B cell (primary cell): ENCODE measurements around the gene RCSD1. TPM values are rescaled to one million over a fixed set of nuclear protein-coding genes. Genes with fewer than 3 reads are reported as not detected.

Experiments
- ATAC-seq: fragments of 200-7000 bp; cut with Tn5 transposase; one replicate; pipeline ENCODE4 v1.10.0; 2021; ENCODE audit warnings: low read depth, mild to moderate bottlenecking, moderate number of reproducible peaks, moderate library complexity
- CTCF ChIA-PET: fragments of 350-600 bp; sonication (Branson Sonifier 250); formaldehyde crosslinking; loops from one replicate; lab custom pipeline; 2021; ENCODE audit warnings: antibody characterized with exemption, inconsistent platforms; lab: Charles Lee
- POLR2A ChIA-PET: fragments of 350-600 bp; sonication (Branson Sonifier 250); formaldehyde crosslinking; loops from one replicate; lab custom pipeline; 2021; ENCODE audit warnings: antibody characterized with exemption; lab: Charles Lee
- DNase-seq: peaks from one replicate; pipeline ENCODE4 v3.0.0; 2013
- H2AFZ ChIP-seq: 2 replicates; pipeline ENCODE4 v1.6.1; 2012; ENCODE audit warnings: mild to moderate bottlenecking, low read depth, low read length; ENCODE audit not compliant: insufficient read depth, poor library complexity, severe bottlenecking
- H3K27ac ChIP-seq, 2 donors: 1 replicate in 1 of 2; 2 replicates in 1 of 2; pipeline ENCODE4 v1.5.1; 2012 to 2013; ENCODE audit warnings: low read length in 2 of 2, mild to moderate bottlenecking in 2 of 2, moderate library complexity in 1 of 2
- H3K27me3 ChIP-seq, 4 experiments: fragments of 200-600 bp in 1 of 4; sonication (generic) in 1 of 4; replicated peaks in 1 of 4; 1 replicate in 2 of 4; 2 replicates in 2 of 4; pipeline versions ENCODE4 v1.6.1 to v1.7.0; 2013 to 2016; ENCODE audit warnings: low read length in 3 of 4, mild to moderate bottlenecking in 2 of 4, mixed read lengths in 1 of 4, moderate library complexity in 1 of 4; ENCODE audit not compliant: insufficient read depth in 4 of 4, control insufficient read depth in 3 of 4; ENCODE audit errors: control extremely low read depth in 1 of 4
- H3K36me3 ChIP-seq, 2 experiments: replicated peaks in 1 of 2; 1 replicate in 1 of 2; 2 replicates in 1 of 2; pipeline versions ENCODE4 v1.6.1 to v1.7.1; 2013; ENCODE audit warnings: low read length in 1 of 2; ENCODE audit not compliant: insufficient read depth in 2 of 2, control insufficient read depth in 1 of 2; ENCODE audit errors: control extremely low read depth in 1 of 2, extremely low read depth in 1 of 2
- H3K4me1 ChIP-seq, 2 donors: fragments of 200-600 bp in 1 of 2; sonication (generic) in 1 of 2; 1 replicate in 1 of 2; 2 replicates in 1 of 2; pipeline versions ENCODE4 v1.5.1 to v1.6.1; 2013 to 2017; ENCODE audit warnings: low read length in 2 of 2; ENCODE audit not compliant: control insufficient read depth in 2 of 2, insufficient read depth in 2 of 2
- H3K4me2 ChIP-seq: replicated peaks from 2 replicates; pipeline ENCODE3; 2012; ENCODE audit warnings: mild to moderate bottlenecking, low read depth, low read length; ENCODE audit not compliant: poor library complexity, severe bottlenecking
- H3K4me3 ChIP-seq, 5 experiments: fragments of 200-600 bp in 1 of 5; sonication (generic) in 1 of 5; 1 replicate in 3 of 5; 2 replicates in 2 of 5; pipeline versions ENCODE4 v1.5.1 to v1.7.0; 2011 to 2016; ENCODE audit warnings: low read length in 4 of 5, mild to moderate bottlenecking in 4 of 5, low read depth in 2 of 5, control low read depth in 1 of 5, moderate library complexity in 1 of 5; ENCODE audit not compliant: insufficient read depth in 1 of 5; ENCODE audit errors: control extremely low read depth in 1 of 5, extremely low read depth in 1 of 5
- H3K79me2 ChIP-seq: fragments of 200-600 bp; sonication (generic); one replicate; pipeline ENCODE4 v1.6.0; 2016; ENCODE audit warnings: low read length; ENCODE audit not compliant: control insufficient read depth, insufficient read depth
- H3K9ac ChIP-seq: fragments of 200-600 bp; sonication (generic); 2 replicates; pipeline ENCODE4 v1.6.1; 2017; ENCODE audit warnings: mild to moderate bottlenecking, low read length, moderate library complexity
- H3K9me3 ChIP-seq, 3 donors: one replicate each; pipeline versions ENCODE4 v1.6.1 to v1.7.1; 2013; ENCODE audit warnings: low read length in 2 of 3; ENCODE audit not compliant: control insufficient read depth in 2 of 3, insufficient read depth in 1 of 3; ENCODE audit errors: control extremely low read depth in 1 of 3
- H4K20me1 ChIP-seq: 2 replicates; pipeline ENCODE4 v1.6.0; 2012; ENCODE audit warnings: mild to moderate bottlenecking, low read length; ENCODE audit not compliant: insufficient read depth, control insufficient read depth, poor library complexity, severe bottlenecking
- H3K27ac Mint-ChIP-seq: one replicate; pipeline ENCODE4 v1.8.0; 2021; ENCODE audit warnings: mixed read lengths
- H3K27me3 Mint-ChIP-seq: one replicate; pipeline ENCODE4 v1.8.0; 2021; ENCODE audit warnings: mixed read lengths
- H3K4me1 Mint-ChIP-seq: one replicate; pipeline ENCODE4 v1.8.0; 2021; ENCODE audit warnings: mixed read lengths
- H3K4me3 Mint-ChIP-seq: one replicate; pipeline ENCODE4 v1.8.0; 2021; ENCODE audit warnings: mixed read lengths
- H3K9me3 Mint-ChIP-seq: one replicate; pipeline ENCODE4 v1.8.0; 2022; ENCODE audit warnings: mixed read lengths; ENCODE audit not compliant: insufficient read depth
- EZH2 ChIP-seq: IDR thresholded peaks from 2 replicates; pipeline ENCODE4 v1.6.1; 2012; ENCODE audit warnings: borderline replicate concordance, low read depth, mild to moderate bottlenecking, moderate library complexity, low read length; ENCODE audit not compliant: insufficient read depth, poor library complexity, severe bottlenecking
- WGBS: methylation state at CpG from one replicate; pipeline ENCODE4 v1.1.5; 2013; ENCODE audit warnings: missing lambda C conversion rate; ENCODE audit not compliant: insufficient coverage; 5-methylcytosine and 5-hydroxymethylcytosine counted together
- intact Hi-C: fragments of 100-400 bp; cut with micrococcal nuclease; formaldehyde crosslinking; loops from one replicate; pipeline ENCODE4 v1.10.0; 2022
- polyA plus RNA-seq: library from polyadenylated mRNA; depleted of rRNA; stranded (reverse); fragments of >200 nt; gene quantifications from 2 replicates; pipeline ENCODE4 v1.2.3, GENCODE V29; 2012
- total RNA-seq, 2 donors: library from RNA; stranded (reverse); fragments of 120-200 nt in 1 of 2; gene quantifications; 1 replicate in 1 of 2; 2 replicates in 1 of 2; pipeline versions ENCODE4 v1.2.3 to v1.2.4, GENCODE V29; 2013 to 2022
- TF ChIP-seq, protein P1 (sequence below): fragments of 200-600 bp; IDR thresholded peaks from one replicate; pipeline ENCODE4 v1.8.0; 2022; ENCODE audit warnings: antibody characterized with exemption, mild to moderate bottlenecking

RCSD1 gene
- total and polyA plus RNA-seq, 2 donors (not counting 1 experiment from before 2014, with no cell fraction given) = 129 to 525 TPM

GRCh38 chr1:167592475-167592874 is 37.6 kb upstream of the RCSD1 start:
- no peak for TF ChIP-seq EZH2
- TF ChIP-seq, protein P1, sequence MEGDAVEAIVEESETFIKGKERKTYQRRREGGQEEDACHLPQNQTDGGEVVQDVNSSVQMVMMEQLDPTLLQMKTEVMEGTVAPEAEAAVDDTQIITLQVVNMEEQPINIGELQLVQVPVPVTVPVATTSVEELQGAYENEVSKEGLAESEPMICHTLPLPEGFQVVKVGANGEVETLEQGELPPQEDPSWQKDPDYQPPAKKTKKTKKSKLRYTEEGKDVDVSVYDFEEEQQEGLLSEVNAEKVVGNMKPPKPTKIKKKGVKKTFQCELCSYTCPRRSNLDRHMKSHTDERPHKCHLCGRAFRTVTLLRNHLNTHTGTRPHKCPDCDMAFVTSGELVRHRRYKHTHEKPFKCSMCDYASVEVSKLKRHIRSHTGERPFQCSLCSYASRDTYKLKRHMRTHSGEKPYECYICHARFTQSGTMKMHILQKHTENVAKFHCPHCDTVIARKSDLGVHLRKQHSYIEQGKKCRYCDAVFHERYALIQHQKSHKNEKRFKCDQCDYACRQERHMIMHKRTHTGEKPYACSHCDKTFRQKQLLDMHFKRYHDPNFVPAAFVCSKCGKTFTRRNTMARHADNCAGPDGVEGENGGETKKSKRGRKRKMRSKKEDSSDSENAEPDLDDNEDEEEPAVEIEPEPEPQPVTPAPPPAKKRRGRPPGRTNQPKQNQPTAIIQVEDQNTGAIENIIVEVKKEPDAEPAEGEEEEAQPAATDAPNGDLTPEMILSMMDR = no peak
- no peaks in the 10 kb centered on the region for H3K9me3 Mint-ChIP-seq
- H3K9ac ChIP-seq = no peak overlapping the region
- ChIA-PET CTCF (interaction anchor here (0.7 to 1.2 kb wide), 2 partner anchors 58 to 96 kb away, joined by 3 to 4 read pairs; no protein-coding TSS in a partner anchor), POLR2A (interaction anchor here (0.7 kb wide), 1 partner anchor 95 kb away, joined by 3 read pairs; no protein-coding TSS in a partner anchor)
- peaks cover 0 to 6% of the 10 kb centered on the region in 2 donors for H3K4me1 ChIP-seq
- no peak overlapping the region for H3K4me2 ChIP-seq
- no peaks in the 10 kb centered on the region for H3K27me3 Mint-ChIP-seq
- DNase-seq (no peak), ATAC-seq (no peak)
- H3K9me3 ChIP-seq = no peaks in the 10 kb centered on the region
- no peak overlapping the region for H3K4me3 Mint-ChIP-seq
- peaks cover 52% of the 10 kb centered on the region for H3K79me2 ChIP-seq
- H2AFZ ChIP-seq = no peak overlapping the region
- peaks cover 5% of the 10 kb centered on the region for H3K4me1 Mint-ChIP-seq
- H3K36me3 ChIP-seq = peaks cover 1 to 3% of the 10 kb centered on the region in 2 experiments
- no peaks in the 10 kb centered on the region for H4K20me1 ChIP-seq
- H3K4me3 ChIP-seq = no peak overlapping the region
- H3K27me3 ChIP-seq = no peaks in the 10 kb centered on the region
- no peak overlapping the region for H3K27ac Mint-ChIP-seq
- H3K27ac ChIP-seq = no peak overlapping the region
- intact Hi-C loops = no loop called here

DNA sequence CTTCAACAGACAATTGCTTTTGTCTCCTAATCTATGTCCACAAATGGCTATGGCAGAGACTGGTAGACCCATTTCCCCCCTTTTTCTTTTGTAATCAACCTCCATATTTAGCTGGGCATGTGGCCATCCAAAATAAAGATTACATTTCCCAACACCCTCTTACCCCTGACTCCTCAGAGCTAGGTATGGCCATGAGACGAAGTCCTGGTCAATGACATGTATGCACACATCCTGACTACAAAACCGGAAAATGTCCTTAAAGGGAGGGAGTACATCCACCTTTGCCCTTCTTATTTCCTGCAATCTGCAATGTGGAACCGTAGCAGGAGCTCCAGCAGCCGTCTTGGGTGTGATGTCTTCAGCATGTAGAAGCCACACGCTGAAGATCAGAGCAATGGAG is 36.2 kb upstream of the RCSD1 start:
- Mint-ChIP-seq H3K27me3 (no peaks in the 10 kb centered on the region), H3K4me3 (no peak overlapping the region), H3K27ac (no peak overlapping the region), H3K4me1 (peaks cover under 1% of the 10 kb centered on the region), H3K9me3 (no peaks in the 10 kb centered on the region)
- H4K20me1 ChIP-seq = no peaks in the 10 kb centered on the region
- ChIA-PET CTCF (interaction anchor here (1.1 kb wide), 1 partner anchor 94 kb away, joined by 4 read pairs; no protein-coding TSS in a partner anchor), POLR2A (no interaction called here)
- H3K27me3 ChIP-seq = no peaks in the 10 kb centered on the region
- H2AFZ ChIP-seq = no peak overlapping the region
- ATAC-seq (no peak), DNase-seq (no peak)
- no peak overlapping the region for H3K4me3 ChIP-seq
- H3K4me2 ChIP-seq = no peak overlapping the region
- TF ChIP-seq, protein P1 = no peak
- TF ChIP-seq EZH2 = no peak
- 93% methylated on average over 5 of the region's 5 CpGs for WGBS
- no peak overlapping the region for H3K27ac ChIP-seq
- no peaks in the 10 kb centered on the region for H3K9me3 ChIP-seq
- intact Hi-C loops = no loop called here
- peaks cover 1 to 3% of the 10 kb centered on the region in 2 experiments for H3K36me3 ChIP-seq
- peaks cover 61% of the 10 kb centered on the region for H3K79me2 ChIP-seq
- H3K9ac ChIP-seq = no peak overlapping the region
- H3K4me1 ChIP-seq = no peaks in the 10 kb centered on the region
